H1 (cell line): ENCODE measurements around the gene RPL7L1. TPM values are rescaled to one million over a fixed set of nuclear protein-coding genes. Genes with fewer than 3 reads are reported as not detected.

ENCODE experiments used
- CTCF ChIA-PET: fragments of 300-600 bp; sonication (Branson Sonifier 250); formaldehyde crosslinking; loops from one replicate; lab custom pipeline; 2021; ENCODE audit not compliant: partially characterized antibody; lab: Charles Lee
- POLR2A ChIA-PET: fragments of 300-600 bp; sonication (Branson Sonifier 250); formaldehyde crosslinking; loops from one replicate; lab custom pipeline; 2021; ENCODE audit warnings: inconsistent platforms; ENCODE audit not compliant: partially characterized antibody; lab: Charles Lee
- DNase-seq, 2 experiments: peaks; one replicate each; pipeline versions ENCODE4 v3.0.0 to v3.0.0-alpha.2; 2010 to 2022; ENCODE audit warnings: low spot score in 2 of 2, low read depth in 1 of 2, mixed read lengths in 1 of 2
- FAIRE-seq: peaks from 2 replicates; lab custom pipeline; 2011; peaks lifted over from hg19 to GRCh38; lab: Jason Lieb, UNC
- H2AFZ ChIP-seq: 2 replicates; pipeline ENCODE4 v1.8.1; 2012; ENCODE audit warnings: low read length, inconsistent platforms
- H2AK5ac ChIP-seq: 2 replicates; pipeline ENCODE4 v1.6.1; 2013; ENCODE audit warnings: low read depth, low read length
- H2BK120ac ChIP-seq: replicated peaks from 2 replicates; pipeline ENCODE3; 2013; ENCODE audit warnings: low read depth, low read length, inconsistent platforms
- H2BK12ac ChIP-seq: 2 replicates; pipeline ENCODE4 v1.6.1; 2013; ENCODE audit warnings: low read depth, low read length
- H2BK15ac ChIP-seq: 2 replicates; pipeline ENCODE4 v1.6.1; 2013; ENCODE audit warnings: low read length
- H2BK20ac ChIP-seq: 2 replicates; pipeline ENCODE4 v1.6.1; 2013; ENCODE audit warnings: low read length
- H2BK5ac ChIP-seq: 2 replicates; pipeline ENCODE4 v1.6.1; 2013; ENCODE audit warnings: low read depth, low read length
- H3K14ac ChIP-seq: 2 replicates; pipeline ENCODE4 v1.6.1; 2013; ENCODE audit warnings: inconsistent platforms; ENCODE audit not compliant: insufficient read length
- H3K18ac ChIP-seq: 2 replicates; pipeline ENCODE4 v1.6.1; 2013; ENCODE audit warnings: low read length; ENCODE audit errors: extremely low read depth
- H3K23ac ChIP-seq: 2 replicates; pipeline ENCODE4 v1.6.1; 2013; ENCODE audit warnings: inconsistent platforms; ENCODE audit not compliant: insufficient read length
- H3K23me2 ChIP-seq: 2 replicates; pipeline ENCODE4 v1.6.1; 2013; ENCODE audit warnings: low read depth, low read length
- H3K27ac ChIP-seq: 2 replicates; pipeline ENCODE4 v1.6.1; 2011; ENCODE audit warnings: low read depth, low read length, inconsistent platforms
- H3K27me3 ChIP-seq, 4 experiments: replicated peaks in 1 of 4; 1 replicate in 1 of 4; 2 replicates in 3 of 4; pipeline versions ENCODE4 v1.6.1 to v1.8.1; 2011 to 2013; ENCODE audit warnings: low read length in 3 of 4, mild to moderate bottlenecking in 3 of 4, inconsistent platforms in 2 of 4, mixed read lengths in 2 of 4, moderate library complexity in 1 of 4; ENCODE audit not compliant: control insufficient read depth in 3 of 4, insufficient read depth in 3 of 4; ENCODE audit errors: extremely low read depth in 1 of 4
- H3K36me3 ChIP-seq, 4 experiments: 2 replicates each; pipeline versions ENCODE4 v1.6.1 to v1.8.1; 2011 to 2013; ENCODE audit warnings: mild to moderate bottlenecking in 4 of 4, low read length in 3 of 4, moderate library complexity in 2 of 4, control low read depth in 1 of 4, inconsistent platforms in 1 of 4; ENCODE audit not compliant: insufficient read depth in 4 of 4, control insufficient read depth in 2 of 4
- H3K4ac ChIP-seq: replicated peaks from 2 replicates; pipeline ENCODE3; 2013; ENCODE audit warnings: low read length, low read depth, mixed read lengths, inconsistent platforms; ENCODE audit not compliant: insufficient read length
- H3K4me1 ChIP-seq, 4 experiments: replicated peaks in 1 of 4; 1 replicate in 1 of 4; 2 replicates in 3 of 4; pipeline versions ENCODE4 v1.6.1 to v1.8.1; 2011 to 2013; ENCODE audit warnings: low read length in 3 of 4, inconsistent platforms in 2 of 4, mixed read lengths in 1 of 4; ENCODE audit not compliant: insufficient read depth in 4 of 4, control insufficient read depth in 3 of 4
- H3K4me2 ChIP-seq, 2 experiments: 2 replicates each; pipeline versions ENCODE4 v1.6.1 to v1.8.1; 2011 to 2013; ENCODE audit warnings: low read depth in 2 of 2, low read length in 2 of 2, control low read depth in 1 of 2, inconsistent platforms in 1 of 2, mild to moderate bottlenecking in 1 of 2; ENCODE audit not compliant: insufficient read depth in 1 of 2
- H3K4me3 ChIP-seq, 4 experiments: fragments of 200-600, 300-600 bp in 1 of 4; sonication (generic), shearing (Covaris generic), sonication (Bioruptor Twin) in 1 of 4; 2 replicates each; pipeline versions ENCODE4 v1.5.1 to v1.8.1; 2011 to 2016; ENCODE audit warnings: low read length in 4 of 4, low read depth in 3 of 4, control low read depth in 2 of 4, inconsistent platforms in 2 of 4, mild to moderate bottlenecking in 2 of 4, mixed read lengths in 1 of 4, moderate library complexity in 1 of 4; ENCODE audit not compliant: insufficient read depth in 2 of 4; ENCODE audit errors: extremely low read depth in 1 of 4
- H3K56ac ChIP-seq: replicated peaks from 2 replicates; pipeline ENCODE3; 2013; ENCODE audit warnings: low read depth, mild to moderate bottlenecking, mixed read lengths, low read length, inconsistent platforms; ENCODE audit not compliant: insufficient read length
- H3K79me1 ChIP-seq: 2 replicates; pipeline ENCODE4 v1.6.1; 2013; ENCODE audit warnings: low read depth, low read length, control low read depth
- H3K79me2 ChIP-seq, 2 experiments: 2 replicates each; pipeline versions ENCODE4 v1.6.1 to v1.8.1; 2012 to 2013; ENCODE audit warnings: low read length in 2 of 2, mild to moderate bottlenecking in 2 of 2, inconsistent platforms in 1 of 2; ENCODE audit not compliant: insufficient read depth in 2 of 2, control insufficient read depth in 1 of 2
- H3K9ac ChIP-seq, 4 experiments: replicated peaks in 1 of 4; 1 replicate in 1 of 4; 2 replicates in 3 of 4; pipeline versions ENCODE4 v1.6.1 to v1.8.1; 2011 to 2013; ENCODE audit warnings: low read depth in 3 of 4, low read length in 3 of 4, control low read depth in 2 of 4, mild to moderate bottlenecking in 2 of 4, moderate library complexity in 2 of 4, inconsistent platforms in 1 of 4; ENCODE audit errors: extremely low read depth in 1 of 4
- H3K9me3 ChIP-seq, 2 experiments: 2 replicates each; pipeline versions ENCODE4 v1.6.1 to v1.8.1; 2012 to 2013; ENCODE audit warnings: mild to moderate bottlenecking in 2 of 2, moderate library complexity in 2 of 2, control low read depth in 1 of 2, inconsistent platforms in 1 of 2, low read depth in 1 of 2, low read length in 1 of 2, mixed read lengths in 1 of 2; ENCODE audit not compliant: insufficient read depth in 2 of 2
- H4K20me1 ChIP-seq, 2 experiments: replicated peaks in 1 of 2; 2 replicates each; pipeline versions ENCODE3 to v1.8.1; 2011 to 2013; ENCODE audit warnings: inconsistent platforms in 2 of 2, low read length in 2 of 2, mild to moderate bottlenecking in 1 of 2; ENCODE audit not compliant: insufficient read depth in 2 of 2, control insufficient read depth in 1 of 2
- H4K5ac ChIP-seq: 2 replicates; pipeline ENCODE4 v1.6.1; 2013; ENCODE audit warnings: low read length, low read depth, mixed read lengths, inconsistent platforms; ENCODE audit not compliant: insufficient read length
- H4K8ac ChIP-seq: 2 replicates; pipeline ENCODE4 v1.8.0; 2013; ENCODE audit warnings: mild to moderate bottlenecking, moderate library complexity, low read length, inconsistent platforms; ENCODE audit not compliant: insufficient read depth; ENCODE audit errors: extremely low read depth
- H4K91ac ChIP-seq: replicated peaks from 2 replicates; pipeline ENCODE3; 2013; ENCODE audit warnings: low read length, mixed read lengths, inconsistent platforms; ENCODE audit not compliant: insufficient read length
- ASH2L ChIP-seq: fragments of 200-600, 300-600 bp; sonication (generic); IDR thresholded peaks from one replicate; pipeline ENCODE4 v1.7.1; 2017; ENCODE audit warnings: low read length
- BACH1 ChIP-seq: IDR thresholded peaks from 2 replicates; pipeline ENCODE4 v1.6.1; 2012; ENCODE audit warnings: low read length, improper control_type of control experiment
- KDM5A ChIP-seq: fragments of 200-600 bp; IDR thresholded peaks from 2 replicates; pipeline ENCODE4 v1.7.1; 2012; ENCODE audit warnings: mild to moderate bottlenecking, low read length, inconsistent platforms, mixed read lengths
- MAFK ChIP-seq: IDR thresholded peaks from 2 replicates; pipeline ENCODE4 v1.6.1; 2012; ENCODE audit warnings: low read depth, mild to moderate bottlenecking, improper control_type of control experiment, low read length
- POU5F1 ChIP-seq: IDR thresholded peaks from 2 replicates; pipeline ENCODE4 v1.6.1; 2011; ENCODE audit warnings: low read depth, mild to moderate bottlenecking, low read length, moderate library complexity
- SIN3A ChIP-seq, 2 experiments: IDR thresholded peaks in 1 of 2; conservative IDR thresholded peaks in 1 of 2; 2 replicates each; pipeline ENCODE4 v1.6.1; 2011 to 2012; ENCODE audit warnings: low read length in 2 of 2, improper control_type of control experiment in 1 of 2, low read depth in 1 of 2, mild to moderate bottlenecking in 1 of 2
- SIRT6 ChIP-seq: IDR thresholded peaks from one replicate; pipeline ENCODE4 v1.7.1; 2012; ENCODE audit warnings: low read length, inconsistent platforms
- WGBS, 2 experiments: shearing (Covaris generic) in 1 of 2; methylation state at CpG; one replicate each; pipeline versions ENCODE4 v1.1.6 to v1.1.7; 2013 to 2015; ENCODE audit warnings: low lambda C conversion rate in 2 of 2, mixed read lengths in 2 of 2, inconsistent platforms in 1 of 2, low coverage in 1 of 2, missing lambda C conversion rate in 1 of 2; ENCODE audit not compliant: insufficient replicate concordance in 2 of 2, insufficient coverage in 1 of 2, insufficient read length in 1 of 2; ENCODE audit errors: extremely low coverage in 1 of 2, missing lambda C conversion rate in 1 of 2; 5-methylcytosine and 5-hydroxymethylcytosine counted together
- polyA plus RNA-seq, 7 experiments: library from polyadenylated mRNA; depleted of rRNA in 3 of 7; stranded (reverse) in 5 of 7; unstranded in 2 of 7; fragments of >200 nt in 5 of 7; fragments of 200-250 nt in 2 of 7; gene quantifications; 1 replicate in 5 of 7; 2 replicates in 1 of 7; 4 replicates in 1 of 7; pipeline versions ENCODE4 v1.2.1 to v1.2.3, GENCODE V29; 2011 to 2013; ENCODE audit warnings: missing spikeins in 2 of 7, mixed read lengths in 2 of 7
- total RNA-seq: library from RNA; stranded (reverse); fragmentation: NEBNext Ultra II Directional; extraction: Animal tissue kit (Norgen Biotek cat#: 25700); gene quantifications from 2 replicates; pipeline ENCODE4 v1.2.1, GENCODE V29; 2021

RPL7L1 gene
- total and polyA plus RNA-seq, 2 of the 8 experiments (the other 6 are each of a cell fraction or from before 2014, with no cell fraction given): 31.0 to 117 TPM

- Histone ChIP-seq H2BK120ac (no peak overlapping the region), H3K56ac (no peak overlapping the region), H3K9me3 (no peaks in the 10 kb centered on the region; a peak in 1 of 4 replicates), H3K23ac (no peak overlapping the region), H4K5ac (no peak overlapping the region), H3K4me3 (no peak overlapping the region), H3K79me2 (no peaks in the 10 kb centered on the region), H3K36me3 (peaks cover 13 to 44% (median 22%) of the 10 kb centered on the region in 4 experiments; a peak in 7 of 8 replicates), H3K14ac (no peak overlapping the region), H2BK15ac (no peak overlapping the region), H3K27ac (no peak overlapping the region), H3K23me2 (no peaks in the 10 kb centered on the region), H2BK5ac (no peak overlapping the region), H2AFZ (no peak overlapping the region), H3K4me2 (no peak overlapping the region), H2AK5ac (no peak overlapping the region), H3K18ac (no peak overlapping the region), H4K8ac (no peak overlapping the region), H3K4ac (no peak overlapping the region), H4K20me1 (no peaks in the 10 kb centered on the region), H3K4me1 (no peaks in the 10 kb centered on the region), H2BK12ac (no peak overlapping the region), H3K79me1 (no peaks in the 10 kb centered on the region), H2BK20ac (no peak overlapping the region), H3K27me3 (no peaks in the 10 kb centered on the region), H3K9ac (no peak overlapping the region), H4K91ac (no peak overlapping the region)
- TF ChIP-seq POU5F1 (no peak), MAFK (no peak), SIN3A (conservative IDR thresholded peaks at IDR 0.05 in 1 of 2, IDR thresholded peaks at IDR 0.05 in 1 of 2; ENCODE audit: low read depth in 1 of 2, low read length in 2 of 2) (no peak), ASH2L (no peak), BACH1 (no peak), SIRT6 (no peak), KDM5A (no peak)
- CTCF ChIA-PET: interaction anchor here (1.1 kb wide), 1 partner anchor 134 kb away, joined by 3 read pairs; no protein-coding TSS in a partner anchor
- FAIRE-seq (no peak), DNase-seq (no peak)
- POLR2A ChIA-PET: interaction anchor here (0.8 to 1.2 kb wide), 3 partner anchors 26 to 77 kb away, joined by 3 read pairs; no protein-coding TSS in a partner anchor
- 94% methylated on average over 6 of the region's 6 CpGs; no CpG with 5 or more reads in 1 of the 2 experiments for WGBS, 2 experiments
Observed at GRCh38 chr6:42860481-42860880, 18.9 kb upstream of the RPL7L1 start.
